Keratinocyte (primary cell): ENCODE results near the gene SOX2. TPM values are rescaled to one million over a fixed set of nuclear protein-coding genes. Genes with fewer than 3 reads are reported as not detected.

Experiments used
- polyA plus RNA-seq, 5 experiments: library from polyadenylated mRNA; depleted of rRNA in 3 of 5; stranded (reverse) in 3 of 5; stranded (forward) in 1 of 5; unstranded in 1 of 5; fragments of >200 nt; gene quantifications; 1 replicate in 1 of 5; 2 replicates in 3 of 5; 3 replicates in 1 of 5; pipeline versions ENCODE4 v1.2.1 to v1.2.3, GENCODE V29; 2011 to 2012; ENCODE audit warnings: missing spikeins in 2 of 5, low read depth in 1 of 5, low replicate concordance in 1 of 5
- small RNA-seq, 3 experiments: library from RNA; depleted of rRNA; stranded (forward); fragments of <200 nt; gene quantifications; one replicate each; pipeline ENCODE3, GENCODE V24; 2012; ENCODE audit warnings: low read depth in 3 of 3, low replicate concordance in 1 of 3; ENCODE audit not compliant: insufficient read length in 3 of 3

SOX2 gene
- polyA plus RNA-seq, 1 donor (not counting 4 experiments of a cell fraction or from before 2014, with no cell fraction given) = not detected

Small RNA genes within 50 kb of the gene (small RNA-seq; reads per million reads assigned to genes)
- gene RF01954 = 0 reads per million in 3 experiments
